Stimulated activated CD4-positive, alpha-beta T cell treated with anti-CD3 and anti-CD28 coated beads, Interleukin-15, amount 100 ng/mL, for 48 hours (primary cell): ENCODE measurements around the gene HMGN2.
"Not testable (repeated sequence)": the region's sequence is repeated elsewhere in the genome, so short reads cannot be mapped to it uniquely, and the experiment has no call there.

Experiments
- DNase-seq, 2 donors: peaks; one replicate each; pipeline ENCODE4 v3.0.0-alpha.2; 2020; ENCODE audit warnings: low read depth in 2 of 2

Gene HMGN2

DNA sequence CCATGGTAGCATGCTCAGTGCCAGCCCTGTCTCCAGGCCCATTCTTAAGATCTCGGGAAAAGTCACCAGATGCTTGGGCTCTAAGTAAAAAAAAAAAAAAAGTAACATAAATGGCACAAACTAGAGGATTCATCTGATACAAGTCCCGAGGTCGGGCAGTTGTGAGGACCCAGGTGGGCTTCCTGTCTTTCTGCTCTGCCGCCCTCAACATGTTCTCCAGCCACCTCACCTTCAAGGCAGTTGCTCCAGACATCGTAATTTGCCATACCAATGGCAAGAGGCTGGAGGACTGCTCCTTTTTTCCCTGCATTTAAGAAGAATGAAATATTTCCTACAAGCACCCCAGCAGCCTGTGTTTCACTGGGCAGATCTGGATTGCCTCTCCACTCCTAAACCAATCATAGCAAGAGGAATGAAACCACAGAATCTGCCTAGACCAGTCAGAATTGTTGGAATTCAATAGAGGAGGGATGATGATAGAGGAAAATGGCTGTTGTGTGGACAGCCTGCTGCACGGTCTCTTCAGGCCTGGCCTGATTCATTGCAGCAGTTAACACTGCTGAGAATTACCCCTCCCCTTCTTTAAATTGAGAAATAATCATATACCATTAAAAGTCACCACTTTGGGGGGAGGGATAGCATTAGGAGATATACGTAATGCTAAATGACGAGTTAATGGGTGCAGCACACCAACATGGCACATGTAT, 5.4 kb downstream of the HMGN2 start:
- DNase-seq = no peak

DNA sequence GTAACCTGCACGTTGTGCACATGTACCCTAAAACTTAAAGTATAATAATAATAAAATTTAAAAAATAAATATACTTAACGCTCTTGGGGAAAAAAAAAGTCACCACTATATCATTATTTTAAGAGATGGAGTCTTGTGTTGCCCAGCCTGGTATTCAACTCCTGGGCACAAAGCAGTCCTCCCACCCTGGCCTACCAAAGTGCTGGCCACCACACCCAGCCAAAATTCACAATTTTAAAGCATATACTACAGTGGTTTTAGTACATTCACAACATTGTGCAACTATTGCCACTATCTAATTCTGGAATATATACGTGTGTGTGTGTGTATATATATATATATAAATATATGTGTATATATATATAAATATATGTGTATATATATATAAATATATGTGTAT, 5.9 kb downstream of the HMGN2 start:
- no peak for DNase-seq

DNA sequence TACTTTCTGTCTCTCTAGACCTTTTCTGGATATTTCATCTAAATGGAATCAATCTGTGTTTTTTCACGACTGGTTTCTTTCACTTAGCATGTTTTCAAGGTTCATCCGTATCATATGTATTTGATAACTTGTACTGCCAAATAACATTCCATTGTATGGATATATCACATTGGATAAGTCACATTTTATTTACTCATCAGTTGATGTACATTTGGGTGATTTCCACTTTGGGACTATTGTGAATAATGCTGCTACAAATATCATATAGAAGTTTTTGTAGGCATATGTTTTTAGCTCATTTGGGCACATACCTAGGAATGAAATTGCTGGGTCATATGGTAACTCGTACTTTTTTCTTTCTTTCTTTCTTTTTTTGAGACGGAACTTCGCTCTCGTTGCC, 6.7 kb downstream of the HMGN2 start:
- DNase-seq = no peak

- DNase-seq = no peak
Observed at GRCh38 chr1:26482921-26483320, 10.7 kb downstream of the HMGN2 start.

DNA sequence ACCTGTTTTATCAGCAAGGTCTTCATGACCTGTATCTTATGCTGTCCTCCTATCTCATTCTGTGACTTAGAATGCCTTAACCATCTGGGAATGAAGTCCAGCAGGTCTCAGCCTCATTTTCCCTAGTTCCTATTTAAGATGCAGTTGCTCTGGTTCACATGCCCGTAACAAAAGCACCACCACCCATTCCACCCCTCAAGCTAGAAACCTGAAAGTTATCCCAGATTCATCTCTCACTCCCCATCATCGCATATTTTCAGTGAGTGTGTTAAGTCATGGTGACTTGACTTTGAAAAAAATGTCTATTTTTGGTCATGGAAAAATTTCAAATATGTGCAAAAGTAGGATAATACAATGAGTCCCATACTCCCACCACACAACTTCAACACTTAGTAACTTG, 11.7 kb downstream of the HMGN2 start:
- no peak for DNase-seq

DNA sequence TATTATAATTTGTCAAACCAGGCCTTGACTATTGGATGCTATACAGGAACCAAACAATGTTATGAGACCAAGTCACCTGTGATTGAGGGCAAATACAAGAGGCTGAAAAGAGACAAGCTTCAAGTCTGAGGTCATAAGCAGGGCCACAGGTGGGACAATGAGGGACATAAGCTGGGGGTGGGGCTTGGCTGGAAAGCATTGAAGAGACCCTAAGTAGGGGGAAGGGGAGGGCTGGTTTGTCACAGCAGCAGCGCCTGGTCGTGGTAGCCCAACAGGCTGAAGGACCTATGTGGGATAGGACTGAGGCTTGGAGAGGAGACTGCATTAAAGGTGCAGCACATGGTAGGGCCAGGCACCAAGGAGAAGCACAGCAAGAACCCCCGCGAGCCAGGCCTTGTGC, 17.9 kb downstream of the HMGN2 start:
- DNase-seq = no peak

GRCh38 chr1:26493267-26493666, 21.0 kb downstream of the HMGN2 start:
- no peak for DNase-seq

DNA sequence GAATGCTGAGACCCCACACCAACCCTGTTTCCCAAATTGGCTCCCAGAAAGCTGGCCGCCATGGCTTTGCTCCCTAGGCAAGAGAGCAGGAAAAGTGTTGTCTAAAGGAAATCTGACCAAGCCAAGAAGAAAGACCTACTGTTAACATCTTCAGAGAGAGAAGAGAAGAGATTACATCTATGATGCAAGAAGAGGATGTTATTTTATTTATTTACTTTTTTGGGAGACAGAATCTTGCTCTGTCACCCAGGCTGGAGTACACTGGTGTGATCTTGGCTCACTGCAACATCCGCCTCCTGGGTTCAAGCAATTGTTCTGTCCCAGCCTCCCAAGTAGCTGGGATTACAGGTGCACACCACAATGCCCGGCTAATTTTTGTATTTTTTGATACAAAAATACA, 21.7 kb downstream of the HMGN2 start:
- DNase-seq = no peak

- DNase-seq = no peak
Observed at GRCh38 chr1:26496861-26497260, 24.6 kb downstream of the HMGN2 start.

DNA sequence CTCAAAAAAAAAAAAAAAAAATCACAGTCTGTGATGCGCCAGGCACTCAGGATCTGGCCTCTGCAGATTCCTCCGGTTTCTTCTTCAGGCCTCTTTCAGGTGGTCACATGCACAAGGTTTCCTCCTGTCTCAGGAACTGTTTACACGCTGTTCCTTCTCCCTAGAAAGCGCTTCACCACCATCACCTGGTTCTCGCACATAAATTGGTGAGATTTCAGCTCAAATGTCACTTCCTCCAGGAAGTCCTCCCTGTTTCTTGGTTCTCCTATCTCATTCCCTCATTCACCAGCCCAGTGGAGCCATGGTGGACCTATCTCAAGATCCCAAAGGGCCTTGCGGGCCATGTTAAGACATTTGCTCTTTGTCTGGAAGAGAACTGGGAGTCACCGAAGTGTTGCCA, 26.7 kb downstream of the HMGN2 start:
- DNase-seq = no peak

- peak; percentile 83 to 90 for DNase-seq
Observed at GRCh38 chr1:26500488-26501175, 28.4 kb downstream of the HMGN2 start.

- DNase-seq = not testable (repeated sequence)
Observed at GRCh38 chr1:26510711-26511110, 38.5 kb downstream of the HMGN2 start.

GRCh38 chr1:26515836-26516235, 43.6 kb downstream of the HMGN2 start:
- not testable (repeated sequence) for DNase-seq

DNA sequence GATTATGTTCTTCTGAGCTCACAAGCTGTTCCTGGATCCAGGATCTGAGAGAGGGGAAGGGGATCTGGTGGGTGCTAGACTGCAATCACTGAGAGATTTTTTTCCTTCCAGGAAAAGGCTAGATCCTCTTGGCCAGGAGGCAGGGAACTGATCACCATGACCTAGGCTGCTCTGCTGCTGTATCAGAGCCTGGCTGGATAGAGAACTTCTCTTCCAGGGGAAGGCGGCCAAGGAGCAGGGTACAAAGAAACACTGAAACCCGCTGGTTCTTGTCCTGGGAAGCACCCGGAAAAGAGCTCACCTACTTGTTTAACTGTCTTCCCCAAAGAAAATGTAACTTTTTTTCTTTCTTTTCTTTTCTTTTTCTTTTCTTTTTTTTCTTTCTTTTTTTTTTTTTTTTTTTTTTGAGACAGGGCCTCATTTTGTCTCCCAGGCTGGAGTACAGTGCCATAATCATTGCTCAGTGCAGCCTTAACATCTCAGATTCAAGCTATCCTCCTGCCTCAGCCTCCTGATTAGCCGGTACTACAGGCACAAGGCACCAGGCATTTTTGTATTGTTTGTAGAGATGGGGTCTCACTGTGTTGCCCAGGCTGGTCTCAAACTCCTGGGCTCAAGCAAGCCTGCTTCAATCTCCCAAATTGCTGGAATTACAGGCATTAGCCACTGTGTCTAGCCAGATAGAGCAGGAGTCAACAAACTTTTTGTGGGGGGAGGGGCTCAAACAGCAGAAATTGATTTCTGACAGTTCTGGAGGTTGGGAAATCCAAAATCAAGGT, 44.9 kb downstream of the HMGN2 start:
- DNase-seq = no peak

DNA sequence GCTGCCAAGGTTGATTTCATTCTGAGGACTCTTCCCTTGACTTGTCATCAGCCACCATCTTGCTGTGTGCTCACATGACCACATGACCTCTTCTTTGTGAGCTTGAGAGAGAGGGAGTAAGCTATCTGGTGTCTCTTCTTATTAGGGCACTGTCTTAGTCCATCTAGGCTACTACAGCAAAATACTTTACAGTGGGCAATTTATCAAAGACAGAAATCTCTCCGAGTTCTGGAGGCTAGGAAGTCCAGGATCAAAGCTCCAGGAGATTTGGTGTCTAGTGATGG, 45.5 kb downstream of the HMGN2 start:
- no peak for DNase-seq

DNA sequence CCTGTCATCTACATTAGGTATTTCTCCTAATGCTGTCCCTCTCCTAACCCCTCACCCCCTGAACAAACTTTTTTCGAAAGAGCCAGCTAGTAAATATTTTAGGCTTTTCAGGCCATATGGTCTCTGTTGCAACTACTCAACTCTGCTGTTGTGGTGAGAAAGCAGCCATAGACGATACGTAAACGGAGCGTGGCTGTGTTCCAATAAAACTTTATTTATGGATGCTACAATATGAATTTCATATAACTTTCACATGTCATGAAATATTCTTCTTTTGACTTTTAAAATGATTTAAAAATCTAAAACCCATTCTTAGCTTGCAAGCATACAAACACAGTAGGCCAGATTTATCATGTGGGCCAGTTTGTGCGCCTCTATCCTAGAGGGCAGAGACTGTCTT, 46.1 kb downstream of the HMGN2 start:
- no peak for DNase-seq

DNA sequence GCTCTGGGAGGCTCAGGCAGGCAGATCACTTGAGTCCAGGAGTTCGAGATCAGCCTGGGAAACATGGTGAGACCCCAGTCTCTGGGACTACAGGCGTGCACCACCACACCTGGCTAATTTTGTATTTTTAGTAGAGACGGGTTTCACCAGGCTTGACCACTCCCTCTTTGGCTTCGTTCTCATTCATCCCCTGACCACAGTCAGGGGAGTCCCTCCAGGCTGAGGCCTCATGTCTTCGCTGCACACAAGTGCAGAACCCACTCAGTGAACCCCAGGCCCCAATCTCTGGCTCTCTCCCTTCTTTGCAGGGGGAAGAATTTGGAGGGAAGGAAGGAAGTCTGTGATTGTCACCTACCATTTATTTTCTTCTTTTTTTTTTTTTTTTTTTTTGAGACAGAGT, 48.1 kb downstream of the HMGN2 start:
- no peak for DNase-seq

GRCh38 chr1:26521669-26522030, 49.4 kb downstream of the HMGN2 start:
- DNase-seq = no peak

DNA sequence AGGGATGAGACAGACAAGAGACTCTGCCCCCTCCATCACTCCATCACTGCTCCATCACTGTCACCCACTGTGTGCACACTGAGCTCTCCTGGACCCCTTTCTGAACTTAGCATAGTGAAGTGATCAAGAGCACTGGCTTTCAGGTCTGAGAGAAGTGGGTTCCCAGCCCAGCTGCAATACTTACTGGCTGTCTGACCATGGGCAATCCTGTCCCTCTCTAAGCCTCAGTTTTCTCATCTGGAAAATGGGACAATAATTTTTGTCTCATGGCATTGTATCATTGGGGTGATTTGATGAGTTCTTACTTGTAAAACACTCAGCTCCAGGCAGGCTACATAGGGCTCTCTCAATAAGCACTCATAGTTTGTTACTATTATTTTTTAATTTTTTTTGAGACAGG, 49.8 kb downstream of the HMGN2 start:
- no peak for DNase-seq

GRCh38 chr1:26524181-26524580, 51.9 kb downstream of the HMGN2 start:
- no peak for DNase-seq
